Upper lobe of left lung (tissue), 4 donors: ENCODE data around the gene FXR2.

Experiments
- EP300 ChIP-seq, 4 donors: sonication (generic); formaldehyde crosslinking; IDR thresholded peaks; one replicate each; pipeline ENCODE4 v1.5.1; 2017; ENCODE audit warnings: antibody characterized with exemption in 4 of 4, control low read depth in 2 of 4
- POLR2A ChIP-seq, 4 donors: fragments of 450-650 bp; IDR thresholded peaks; one replicate each; pipeline ENCODE4 v1.5.1; 2016 to 2017; ENCODE audit warnings: antibody characterized with exemption in 4 of 4, mild to moderate bottlenecking in 2 of 4
- TF ChIP-seq, protein P1 (sequence below), 6 experiments: fragments of 450-650 bp in 4 of 6; fragments of 200-600 bp in 2 of 6; sonication (generic) in 2 of 6; IDR thresholded peaks; one replicate each; pipeline ENCODE4 v1.5.1; 2016 to 2019; ENCODE audit warnings: antibody characterized with exemption in 6 of 6

DNA sequence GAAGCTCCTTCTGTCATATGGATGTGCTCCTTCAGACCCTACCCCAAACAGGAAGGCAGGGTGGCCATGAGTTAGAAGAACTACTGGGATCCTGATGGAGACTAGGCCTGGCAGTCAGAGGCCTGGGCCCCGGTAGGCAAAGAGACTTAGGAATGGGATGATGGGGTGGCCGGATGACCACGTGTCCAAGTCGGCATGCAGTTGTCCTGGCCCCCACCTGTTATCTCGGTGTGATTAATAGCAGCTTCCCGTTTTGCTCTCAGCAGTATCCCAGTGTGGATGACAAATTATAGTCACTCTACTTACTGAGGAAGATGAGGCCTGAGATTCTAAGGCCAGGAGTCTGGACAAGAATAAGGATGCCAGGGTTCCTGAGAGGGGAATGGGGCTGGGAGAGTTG is 64.4 kb downstream of the FXR2 start:
- TF ChIP-seq POLR2A (IDR thresholded peaks at IDR 0.05) (no peak), EP300 (IDR thresholded peaks at IDR 0.05) (no peak)
- TF ChIP-seq, protein P1, sequence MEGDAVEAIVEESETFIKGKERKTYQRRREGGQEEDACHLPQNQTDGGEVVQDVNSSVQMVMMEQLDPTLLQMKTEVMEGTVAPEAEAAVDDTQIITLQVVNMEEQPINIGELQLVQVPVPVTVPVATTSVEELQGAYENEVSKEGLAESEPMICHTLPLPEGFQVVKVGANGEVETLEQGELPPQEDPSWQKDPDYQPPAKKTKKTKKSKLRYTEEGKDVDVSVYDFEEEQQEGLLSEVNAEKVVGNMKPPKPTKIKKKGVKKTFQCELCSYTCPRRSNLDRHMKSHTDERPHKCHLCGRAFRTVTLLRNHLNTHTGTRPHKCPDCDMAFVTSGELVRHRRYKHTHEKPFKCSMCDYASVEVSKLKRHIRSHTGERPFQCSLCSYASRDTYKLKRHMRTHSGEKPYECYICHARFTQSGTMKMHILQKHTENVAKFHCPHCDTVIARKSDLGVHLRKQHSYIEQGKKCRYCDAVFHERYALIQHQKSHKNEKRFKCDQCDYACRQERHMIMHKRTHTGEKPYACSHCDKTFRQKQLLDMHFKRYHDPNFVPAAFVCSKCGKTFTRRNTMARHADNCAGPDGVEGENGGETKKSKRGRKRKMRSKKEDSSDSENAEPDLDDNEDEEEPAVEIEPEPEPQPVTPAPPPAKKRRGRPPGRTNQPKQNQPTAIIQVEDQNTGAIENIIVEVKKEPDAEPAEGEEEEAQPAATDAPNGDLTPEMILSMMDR (IDR thresholded peaks at IDR 0.05): no peak
